ENCODE measurements around the gene CHID1.
A peak's percentile ranks its signal among the peaks of the same experiment; 100 is the strongest.

The CHID1 gene

GRCh38 chr11:845872-846495, 64.6 kb downstream of the CHID1 start:
- DNase-seq, result no peak

- no peak for DNase-seq
Observed at GRCh38 chr11:844693-845644, 65.6 kb downstream of the CHID1 start.

GRCh38 chr11:843818-844692, 66.6 kb downstream of the CHID1 start:
- DNase-seq, result no peak

- DNase-seq, result no peak
Observed at GRCh38 chr11:843086-843734, 67.4 kb downstream of the CHID1 start.

GRCh38 chr11:842370-843002, 68.1 kb downstream of the CHID1 start, which contains the start of the genes POLR2L and TSPAN4:
TSS of gene POLR2L (minus strand) at chr11:842529. CDS start at chr11:842508, 21 bp downstream.
TSS of gene TSPAN4 (plus strand) at chr11:842852. CDS start at chr11:850305, 7,453 bp downstream.
- DNase-seq, result peak; percentile 82

- DNase-seq, result no peak
Observed at GRCh38 chr11:841981-842369, 68.6 kb downstream of the CHID1 start.

- no peak for DNase-seq
Observed at GRCh38 chr11:839875-840617, 70.6 kb downstream of the CHID1 start.

GRCh38 chr11:839280-839623, 71.4 kb downstream of the CHID1 start:
- DNase-seq, result no peak

- no peak for DNase-seq
Observed at GRCh38 chr11:838441-839279, 72.0 kb downstream of the CHID1 start.

- DNase-seq, result no peak
Observed at GRCh38 chr11:837990-838307, 72.7 kb downstream of the CHID1 start.

- no peak for DNase-seq
Observed at GRCh38 chr11:837189-837989, 73.2 kb downstream of the CHID1 start.

GRCh38 chr11:836700-837099, 73.9 kb downstream of the CHID1 start:
- no peak for DNase-seq

GRCh38 chr11:836274-836673, 74.3 kb downstream of the CHID1 start:
- no peak for DNase-seq

GRCh38 chr11:834371-835316, 76.0 kb downstream of the CHID1 start:
- DNase-seq, result no peak

- no peak for DNase-seq
Observed at GRCh38 chr11:833849-834311, 76.7 kb downstream of the CHID1 start.

- no peak for DNase-seq
Observed at GRCh38 chr11:833114-833791, 77.4 kb downstream of the CHID1 start.

GRCh38 chr11:832529-833113, 78.0 kb downstream of the CHID1 start, which contains the start of gene CD151:
TSS of gene CD151 (plus strand) at chr11:832952. CDS start at chr11:836070, 3,118 bp downstream.
- no peak for DNase-seq
